PFSK-1 (cell line): Measurements from ENCODE around the gene CARM1.

Source experiments
- FOXP2 ChIP-seq: optimal IDR thresholded peaks from 2 replicates; pipeline ENCODE3; 2011; ENCODE audit warnings: borderline replicate concordance, control low read depth, inconsistent platforms; ENCODE audit not compliant: insufficient read depth; ENCODE audit errors: extremely low read length, extremely low read depth
- POLR2AphosphoS5 ChIP-seq: IDR thresholded peaks from 2 replicates; pipeline ENCODE4 v1.6.1; 2012; ENCODE audit warnings: low read depth, mild to moderate bottlenecking, control low read depth, low read length, moderate library complexity
- REST ChIP-seq, 2 experiments: IDR thresholded peaks; 2 replicates each; pipeline versions ENCODE4 v1.6.1 to v1.8.0; 2011 to 2012; ENCODE audit warnings: low read depth in 2 of 2, low read length in 2 of 2, control low read depth in 1 of 2, inconsistent platforms in 1 of 2, mild to moderate bottlenecking in 1 of 2, moderate library complexity in 1 of 2; ENCODE audit not compliant: insufficient read depth in 1 of 2
- SIN3A ChIP-seq: IDR thresholded peaks from 2 replicates; pipeline ENCODE4 v1.6.1; 2012; ENCODE audit warnings: mild to moderate bottlenecking, low read length, moderate library complexity, borderline replicate concordance; ENCODE audit not compliant: insufficient read depth
- TAF1 ChIP-seq: IDR thresholded peaks from 2 replicates; pipeline ENCODE4 v1.6.1; 2012; ENCODE audit warnings: low read length, control low read depth, borderline replicate concordance; ENCODE audit not compliant: insufficient read depth

DNA sequence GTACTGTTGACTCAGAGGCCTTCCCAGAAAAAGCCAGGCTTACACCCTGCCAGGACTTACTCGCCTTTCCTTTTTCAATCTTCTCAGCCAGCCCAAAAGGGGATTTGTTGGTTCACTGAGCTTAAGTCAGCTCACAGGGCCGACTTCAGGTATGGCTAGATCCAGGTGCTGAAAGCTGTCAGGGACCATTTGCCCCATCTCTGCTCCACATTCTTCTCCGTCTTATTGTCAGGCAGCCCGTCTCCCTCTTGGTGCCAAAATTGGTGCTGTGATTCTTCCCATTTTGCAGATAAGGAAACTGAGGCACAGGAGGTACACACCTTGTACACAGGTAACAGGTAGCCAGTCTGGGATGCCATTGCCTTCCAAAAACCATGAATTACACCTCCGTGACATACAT, 20.7 kb upstream of the CARM1 start:
- no peak for TF ChIP-seq POLR2AphosphoS5
- no peak for TF ChIP-seq TAF1
- no peak for TF ChIP-seq FOXP2
- TF ChIP-seq REST (IDR thresholded peaks at IDR 0.05; ENCODE audit: insufficient read depth in 1 of 2, low read depth in 2 of 2, low read length in 2 of 2): no peak
- no peak for TF ChIP-seq SIN3A
